H1 (cell line): Measurements from ENCODE around the gene PLA2G15. TPM values are rescaled to one million over a fixed set of nuclear protein-coding genes. Genes with fewer than 3 reads are reported as not detected.

Source experiments
- RFX5 ChIP-seq: IDR thresholded peaks from 2 replicates; pipeline ENCODE4 v1.6.1; 2011; ENCODE audit warnings: low read depth, low read length, improper control_type of control experiment, borderline replicate concordance
- polyA plus RNA-seq, 7 experiments: library from polyadenylated mRNA; depleted of rRNA in 3 of 7; stranded (reverse) in 5 of 7; unstranded in 2 of 7; fragments of >200 nt in 5 of 7; fragments of 200-250 nt in 2 of 7; gene quantifications; 1 replicate in 5 of 7; 2 replicates in 1 of 7; 4 replicates in 1 of 7; pipeline versions ENCODE4 v1.2.1 to v1.2.3, GENCODE V29; 2011 to 2013; ENCODE audit warnings: missing spikeins in 2 of 7, mixed read lengths in 2 of 7
- total RNA-seq: library from RNA; stranded (reverse); fragmentation: NEBNext Ultra II Directional; extraction: Animal tissue kit (Norgen Biotek cat#: 25700); gene quantifications from 2 replicates; pipeline ENCODE4 v1.2.1, GENCODE V29; 2021

Gene PLA2G15
- total and polyA plus RNA-seq, 2 of the 8 experiments (the other 6 are each of a cell fraction or from before 2014, with no cell fraction given): 11.2 to 12.0 TPM

- TF ChIP-seq RFX5: no peak
Measured at GRCh38 chr16:68229431-68230175, 15.6 kb upstream of the PLA2G15 start (continued).
